ENCODE measurements around the gene CEP350.

Gene CEP350

DNA sequence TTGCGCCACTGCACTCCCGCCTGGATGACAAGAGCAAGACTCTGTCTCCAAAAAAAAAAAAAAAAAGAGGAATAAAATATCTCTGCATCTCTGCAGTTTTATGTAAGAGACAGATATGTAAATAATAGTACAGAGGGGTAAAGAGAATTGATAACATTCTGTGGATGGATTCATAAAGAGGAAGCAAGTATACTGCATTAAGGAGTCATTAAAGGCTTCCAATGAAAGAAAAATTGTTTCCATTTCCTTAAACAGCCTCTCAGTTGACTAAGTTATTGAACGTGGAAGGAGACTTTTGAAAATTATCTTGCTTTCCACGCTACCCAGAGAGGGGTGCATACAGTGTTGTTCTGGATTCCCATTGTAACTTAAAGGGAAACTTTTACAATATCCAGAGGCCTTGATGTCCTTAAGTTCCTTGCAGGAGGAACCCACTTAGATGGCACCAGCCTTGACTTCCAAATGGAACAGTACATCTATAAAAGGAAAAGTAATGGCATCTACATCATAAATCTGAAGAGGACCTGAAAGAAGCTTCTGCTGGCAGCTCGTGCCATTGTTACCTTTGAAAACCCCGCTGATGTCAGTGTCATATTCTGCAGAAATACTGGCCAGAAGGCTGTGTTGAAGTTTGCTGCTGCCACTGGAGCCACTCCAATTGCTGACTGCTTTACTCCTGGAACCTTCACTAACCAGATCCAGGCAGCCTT is 13.8 kb downstream of the CEP350 start:
- Histone ChIP-seq H3K9me3 (ENCODE audit: insufficient read depth, low read depth, low read length) (peaks cover 7% of the 10 kb centered on the region; the same call in 1 of the 2 replicates), H3K4me2 (ENCODE audit: low read depth, low read length, poor library complexity, severe bottlenecking) (no peak overlapping the region), H3K9me2 (replicated peaks; ENCODE audit: low read depth, low read length) (no peaks in the 10 kb centered on the region), H3K4me1 (ENCODE audit: insufficient read depth, low read length, poor library complexity, severe bottlenecking) (peaks cover 39% of the 10 kb centered on the region), H4K20me1 (ENCODE audit: insufficient read depth, low read length, poor library complexity, severe bottlenecking) (peaks cover 45% of the 10 kb centered on the region), H2AFZ (ENCODE audit: low read length) (no peak overlapping the region), H3K79me2 (ENCODE audit: insufficient read depth, low read length) (peaks cover 100% of the 10 kb centered on the region), H3K9ac (ENCODE audit: low read depth, low read length, poor library complexity, severe bottlenecking) (no peak overlapping the region), H3K27me3 (ENCODE audit: insufficient read depth, low read length, poor library complexity, severe bottlenecking) (no peaks in the 10 kb centered on the region), H3F3A (ENCODE audit: low read depth) (peaks cover 3% of the 10 kb centered on the region; the same call in 1 of the 2 replicates), H3K36me3 (ENCODE audit: insufficient read depth, low read length) (no peaks in the 10 kb centered on the region; the same call in 1 of the 2 replicates), H3K4me3 (ENCODE audit: low read length, poor library complexity, severe bottlenecking) (no peak overlapping the region)
- TF ChIP-seq, protein P1, sequence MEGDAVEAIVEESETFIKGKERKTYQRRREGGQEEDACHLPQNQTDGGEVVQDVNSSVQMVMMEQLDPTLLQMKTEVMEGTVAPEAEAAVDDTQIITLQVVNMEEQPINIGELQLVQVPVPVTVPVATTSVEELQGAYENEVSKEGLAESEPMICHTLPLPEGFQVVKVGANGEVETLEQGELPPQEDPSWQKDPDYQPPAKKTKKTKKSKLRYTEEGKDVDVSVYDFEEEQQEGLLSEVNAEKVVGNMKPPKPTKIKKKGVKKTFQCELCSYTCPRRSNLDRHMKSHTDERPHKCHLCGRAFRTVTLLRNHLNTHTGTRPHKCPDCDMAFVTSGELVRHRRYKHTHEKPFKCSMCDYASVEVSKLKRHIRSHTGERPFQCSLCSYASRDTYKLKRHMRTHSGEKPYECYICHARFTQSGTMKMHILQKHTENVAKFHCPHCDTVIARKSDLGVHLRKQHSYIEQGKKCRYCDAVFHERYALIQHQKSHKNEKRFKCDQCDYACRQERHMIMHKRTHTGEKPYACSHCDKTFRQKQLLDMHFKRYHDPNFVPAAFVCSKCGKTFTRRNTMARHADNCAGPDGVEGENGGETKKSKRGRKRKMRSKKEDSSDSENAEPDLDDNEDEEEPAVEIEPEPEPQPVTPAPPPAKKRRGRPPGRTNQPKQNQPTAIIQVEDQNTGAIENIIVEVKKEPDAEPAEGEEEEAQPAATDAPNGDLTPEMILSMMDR (conservative IDR thresholded peaks at IDR 0.05; ENCODE audit: low read length): no peak
- no peak for TF ChIP-seq EZH2phosphoT487 (IDR thresholded peaks at IDR 0.05; ENCODE audit: borderline replicate concordance)

DNA sequence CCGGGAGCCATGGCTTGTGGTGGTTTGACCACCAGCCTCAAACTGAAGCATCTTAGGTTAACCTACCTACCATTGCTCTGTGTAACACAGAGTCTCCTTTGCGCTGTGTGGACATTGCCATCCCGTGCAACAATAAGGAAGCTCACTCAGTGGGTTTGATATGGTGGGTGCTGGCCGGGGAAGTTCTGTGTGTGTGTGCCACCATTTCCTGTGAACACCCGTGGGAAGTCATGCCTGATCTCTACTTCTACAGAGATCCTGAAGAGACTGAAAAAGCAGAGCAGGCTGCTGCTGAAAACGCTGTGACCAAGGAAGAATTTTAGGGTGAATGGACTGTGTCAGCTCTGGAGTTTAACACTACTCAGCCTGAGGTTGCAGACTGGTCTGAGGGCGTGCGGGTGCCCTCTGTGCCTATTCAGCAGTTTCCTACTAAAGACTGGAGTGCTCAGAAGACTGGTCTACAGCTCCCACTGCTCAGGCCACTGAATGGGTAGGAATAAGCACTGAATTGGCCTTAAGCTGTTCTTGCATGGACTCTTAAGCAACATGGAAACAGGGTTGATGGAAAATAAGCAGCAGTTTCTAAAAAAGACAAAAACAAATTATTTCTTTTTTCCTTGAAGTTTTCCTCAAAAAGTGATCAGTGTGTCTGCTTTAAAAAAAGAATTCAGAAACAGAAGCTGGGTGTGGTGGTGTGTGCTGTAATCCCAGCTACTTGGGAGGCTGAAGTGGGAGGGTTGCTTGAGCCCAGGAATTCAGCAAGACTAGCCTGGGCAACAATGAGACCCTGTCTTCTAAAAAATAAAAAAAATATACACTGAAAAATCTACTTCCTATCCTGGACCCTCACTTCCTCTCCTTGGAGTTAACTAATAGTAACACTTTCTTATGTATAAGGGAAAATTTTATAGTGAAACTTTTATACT is 14.6 kb downstream of the CEP350 start:
- Histone ChIP-seq H3K4me1 (ENCODE audit: insufficient read depth, low read length, poor library complexity, severe bottlenecking) (peaks cover 34% of the 10 kb centered on the region), H3K4me3 (ENCODE audit: low read length, poor library complexity, severe bottlenecking) (no peak overlapping the region), H3K9me3 (ENCODE audit: insufficient read depth, low read depth, low read length) (peaks cover 7% of the 10 kb centered on the region; the same call in 1 of the 2 replicates), H3K27me3 (ENCODE audit: insufficient read depth, low read length, poor library complexity, severe bottlenecking) (no peaks in the 10 kb centered on the region), H3K9me2 (replicated peaks; ENCODE audit: low read depth, low read length) (no peaks in the 10 kb centered on the region), H3K79me2 (ENCODE audit: insufficient read depth, low read length) (peaks cover 100% of the 10 kb centered on the region), H3F3A (ENCODE audit: low read depth) (peaks cover 3% of the 10 kb centered on the region; the same call in 1 of the 2 replicates), H3K4me2 (ENCODE audit: low read depth, low read length, poor library complexity, severe bottlenecking) (no peak overlapping the region), H4K20me1 (ENCODE audit: insufficient read depth, low read length, poor library complexity, severe bottlenecking) (peaks cover 42% of the 10 kb centered on the region), H3K9ac (ENCODE audit: low read depth, low read length, poor library complexity, severe bottlenecking) (no peak overlapping the region), H3K36me3 (ENCODE audit: insufficient read depth, low read length) (no peaks in the 10 kb centered on the region; the same call in 1 of the 2 replicates), H2AFZ (ENCODE audit: low read length) (no peak overlapping the region)
- TF ChIP-seq, protein P1 (conservative IDR thresholded peaks at IDR 0.05; ENCODE audit: low read length): no peak
- no peak for TF ChIP-seq EZH2phosphoT487 (IDR thresholded peaks at IDR 0.05; ENCODE audit: borderline replicate concordance)

DNA sequence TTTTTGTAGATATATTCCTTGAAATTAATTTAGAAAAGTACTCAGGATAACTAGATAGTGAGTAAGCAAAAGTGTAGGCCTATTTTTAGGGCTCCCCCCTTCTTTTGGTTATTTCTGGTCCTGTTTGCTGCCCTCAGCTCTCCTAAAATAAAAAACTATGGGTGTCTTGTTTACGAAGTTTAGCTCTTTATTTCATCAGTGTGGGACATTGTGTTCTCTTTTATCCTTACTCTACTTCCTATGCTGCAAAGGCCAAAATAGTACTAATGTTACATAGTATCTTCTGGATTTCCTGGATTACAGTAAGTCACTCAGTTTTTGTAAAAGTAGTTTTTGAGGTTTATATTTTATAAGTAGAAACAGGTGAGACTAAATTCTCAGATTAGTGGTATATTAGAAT is 15.4 kb downstream of the CEP350 start:
- peaks cover 29% of the 10 kb centered on the region for H3K4me1 ChIP-seq (ENCODE audit: insufficient read depth, low read length, poor library complexity, severe bottlenecking)
- no peak overlapping the region for H3K9ac ChIP-seq (ENCODE audit: low read depth, low read length, poor library complexity, severe bottlenecking)
- peaks cover 3% of the 10 kb centered on the region; the same call in 1 of the 2 replicates for H3F3A ChIP-seq (ENCODE audit: low read depth)
- H3K9me2 ChIP-seq (replicated peaks; ENCODE audit: low read depth, low read length): no peaks in the 10 kb centered on the region
- H3K4me3 ChIP-seq (ENCODE audit: low read length, poor library complexity, severe bottlenecking): no peak overlapping the region
- no peak overlapping the region for H2AFZ ChIP-seq (ENCODE audit: low read length)
- TF ChIP-seq, protein P1 (conservative IDR thresholded peaks at IDR 0.05; ENCODE audit: low read length): no peak
- TF ChIP-seq EZH2phosphoT487 (IDR thresholded peaks at IDR 0.05; ENCODE audit: borderline replicate concordance): no peak
- H3K36me3 ChIP-seq (ENCODE audit: insufficient read depth, low read length): no peaks in the 10 kb centered on the region; the same call in 1 of the 2 replicates
- peaks cover 42% of the 10 kb centered on the region for H4K20me1 ChIP-seq (ENCODE audit: insufficient read depth, low read length, poor library complexity, severe bottlenecking)
- H3K27me3 ChIP-seq (ENCODE audit: insufficient read depth, low read length, poor library complexity, severe bottlenecking): no peaks in the 10 kb centered on the region
- H3K4me2 ChIP-seq (ENCODE audit: low read depth, low read length, poor library complexity, severe bottlenecking): no peak overlapping the region
- H3K9me3 ChIP-seq (ENCODE audit: insufficient read depth, low read depth, low read length): peaks cover 7% of the 10 kb centered on the region; the same call in 1 of the 2 replicates
- H3K79me2 ChIP-seq (ENCODE audit: insufficient read depth, low read length): peaks cover 100% of the 10 kb centered on the region
